Breast epithelium (tissue), 3 donors: ENCODE data around the gene MMP23B.

Source experiments
- POLR2A ChIP-seq: fragments of 450-650 bp; IDR thresholded peaks from one replicate; pipeline ENCODE4 v1.6.1; 2016; ENCODE audit warnings: antibody characterized with exemption, mild to moderate bottlenecking, moderate library complexity
- TF ChIP-seq, protein P1 (sequence below), 3 donors: fragments of 450-650 bp; IDR thresholded peaks; one replicate each; pipeline ENCODE4 v1.5.1; 2016 to 2017; ENCODE audit warnings: antibody characterized with exemption in 3 of 3, mild to moderate bottlenecking in 3 of 3, moderate library complexity in 3 of 3

DNA sequence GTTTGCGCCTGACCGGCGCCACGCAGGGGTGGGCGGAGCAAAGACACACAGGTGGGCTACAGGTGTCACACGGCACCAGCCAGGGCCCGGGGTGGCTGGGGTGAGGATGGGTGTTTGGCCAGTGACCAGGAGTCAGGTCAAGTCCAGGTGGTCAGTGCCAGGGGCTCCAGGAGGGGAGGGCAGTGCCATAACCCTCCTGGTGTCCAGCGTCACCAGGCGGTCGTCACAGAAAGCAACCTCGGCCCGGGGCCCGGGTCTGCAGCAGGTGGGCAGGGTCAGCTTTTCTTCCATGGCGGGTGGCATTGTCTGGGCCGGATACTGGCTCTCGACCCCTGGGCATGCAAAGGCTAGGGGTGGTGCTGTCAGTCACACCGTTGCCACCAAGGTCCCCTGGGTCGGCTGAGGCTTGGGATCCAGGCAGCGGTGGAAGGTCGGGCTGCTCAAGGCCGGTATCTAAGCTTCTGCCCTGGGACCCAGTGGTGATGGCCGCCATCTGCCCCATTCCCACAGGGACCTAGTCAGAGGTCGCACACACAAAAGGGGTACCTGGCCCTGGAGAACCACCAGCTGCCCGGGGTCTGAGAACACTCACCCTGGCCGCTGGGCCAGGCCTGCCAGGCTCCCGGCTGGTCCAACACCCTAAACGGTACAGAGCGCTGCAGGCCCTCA, 33.8 kb upstream of the MMP23B start:
- no peak for TF ChIP-seq POLR2A
- TF ChIP-seq, protein P1, sequence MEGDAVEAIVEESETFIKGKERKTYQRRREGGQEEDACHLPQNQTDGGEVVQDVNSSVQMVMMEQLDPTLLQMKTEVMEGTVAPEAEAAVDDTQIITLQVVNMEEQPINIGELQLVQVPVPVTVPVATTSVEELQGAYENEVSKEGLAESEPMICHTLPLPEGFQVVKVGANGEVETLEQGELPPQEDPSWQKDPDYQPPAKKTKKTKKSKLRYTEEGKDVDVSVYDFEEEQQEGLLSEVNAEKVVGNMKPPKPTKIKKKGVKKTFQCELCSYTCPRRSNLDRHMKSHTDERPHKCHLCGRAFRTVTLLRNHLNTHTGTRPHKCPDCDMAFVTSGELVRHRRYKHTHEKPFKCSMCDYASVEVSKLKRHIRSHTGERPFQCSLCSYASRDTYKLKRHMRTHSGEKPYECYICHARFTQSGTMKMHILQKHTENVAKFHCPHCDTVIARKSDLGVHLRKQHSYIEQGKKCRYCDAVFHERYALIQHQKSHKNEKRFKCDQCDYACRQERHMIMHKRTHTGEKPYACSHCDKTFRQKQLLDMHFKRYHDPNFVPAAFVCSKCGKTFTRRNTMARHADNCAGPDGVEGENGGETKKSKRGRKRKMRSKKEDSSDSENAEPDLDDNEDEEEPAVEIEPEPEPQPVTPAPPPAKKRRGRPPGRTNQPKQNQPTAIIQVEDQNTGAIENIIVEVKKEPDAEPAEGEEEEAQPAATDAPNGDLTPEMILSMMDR (IDR thresholded peaks at IDR 0.05), result no peak
